ENCODE measurements around the gene MED12L.

MED12L gene

DNA sequence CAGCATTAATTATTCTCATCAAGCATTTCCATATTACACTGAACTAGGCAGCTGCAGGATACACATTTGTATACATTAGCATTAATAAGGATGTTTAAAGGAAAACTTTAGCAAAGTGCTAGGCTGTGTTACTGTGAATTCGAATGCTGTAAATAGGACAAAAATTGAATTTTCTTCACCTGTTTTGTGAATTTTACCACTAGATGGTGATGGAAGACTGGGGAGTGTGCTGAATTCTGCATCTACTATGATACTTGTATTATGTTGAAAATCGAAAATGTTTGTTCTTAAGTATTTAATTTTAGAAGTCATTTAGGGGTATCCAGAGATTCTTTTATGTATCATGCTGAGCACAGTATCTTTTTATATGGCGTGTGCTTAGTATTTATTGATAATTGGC lies 205.2 kb downstream of the MED12L start:
- in situ Hi-C loops (cut with HindIII; ENCODE audit: low pct_unique_long_range_greater_than_20kb, low sequenced_read_pairs) = no loop called here
- peak; percentile 19 to 70 for DNase-seq (ENCODE audit: low read depth in 1 of 2, low spot score in 1 of 2)

DNA sequence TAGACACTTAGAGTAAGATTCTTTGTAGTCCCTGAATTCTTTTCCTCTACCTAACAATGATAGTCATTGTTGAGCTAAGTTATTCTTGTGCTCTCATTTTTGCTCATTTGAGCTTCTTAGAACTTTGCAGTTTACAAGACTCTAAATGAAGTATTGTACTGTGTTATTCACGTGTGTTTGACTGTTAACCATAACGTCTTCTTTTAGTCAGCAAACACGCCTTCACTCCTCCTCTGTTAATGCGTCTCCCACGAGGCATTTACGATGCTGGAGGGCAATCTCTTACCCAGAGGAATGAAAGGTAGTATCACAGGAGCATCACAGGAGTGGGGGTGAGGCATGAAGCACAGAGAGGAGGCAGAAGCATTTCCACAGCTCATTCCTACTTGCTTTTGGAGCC lies 207.7 kb downstream of the MED12L start:
- in situ Hi-C loops (cut with HindIII; ENCODE audit: low pct_unique_long_range_greater_than_20kb, low sequenced_read_pairs) = no loop called here
- no peak for DNase-seq (ENCODE audit: low read depth in 1 of 2, low spot score in 1 of 2)
- no peak for TF ChIP-seq JUND (IDR thresholded peaks at IDR 0.05; ENCODE audit: low read depth)

More for the DNA sequence above, 205.2 kb downstream of the MED12L start:
- TF ChIP-seq JUND (IDR thresholded peaks at IDR 0.05; ENCODE audit: low read depth) = no peak

DNA sequence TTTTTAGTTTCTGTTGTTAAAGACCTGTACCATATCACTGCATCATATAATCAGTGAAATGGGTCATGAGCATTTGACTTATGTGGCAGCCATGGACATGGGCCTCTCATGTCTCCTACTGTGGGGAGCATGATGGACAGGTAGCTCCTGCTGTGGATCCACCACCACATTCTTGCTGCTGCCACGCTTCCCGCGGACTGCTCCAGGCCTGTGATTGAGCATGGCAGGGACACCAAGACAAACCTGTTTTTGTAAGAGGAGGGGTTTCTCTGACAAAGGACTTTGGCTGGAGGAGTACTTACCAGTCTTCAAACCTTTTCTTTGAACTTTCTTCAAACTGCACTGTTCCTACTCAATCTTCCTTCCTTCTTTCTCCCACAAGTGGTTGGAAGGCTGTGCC lies 210.8 kb downstream of the MED12L start:
- TF ChIP-seq JUND (IDR thresholded peaks at IDR 0.05; ENCODE audit: low read depth) = no peak
- in situ Hi-C loops (cut with HindIII; ENCODE audit: low pct_unique_long_range_greater_than_20kb, low sequenced_read_pairs) = no loop called here
- DNase-seq (ENCODE audit: low read depth in 1 of 2, low spot score in 1 of 2) = no peak

DNA sequence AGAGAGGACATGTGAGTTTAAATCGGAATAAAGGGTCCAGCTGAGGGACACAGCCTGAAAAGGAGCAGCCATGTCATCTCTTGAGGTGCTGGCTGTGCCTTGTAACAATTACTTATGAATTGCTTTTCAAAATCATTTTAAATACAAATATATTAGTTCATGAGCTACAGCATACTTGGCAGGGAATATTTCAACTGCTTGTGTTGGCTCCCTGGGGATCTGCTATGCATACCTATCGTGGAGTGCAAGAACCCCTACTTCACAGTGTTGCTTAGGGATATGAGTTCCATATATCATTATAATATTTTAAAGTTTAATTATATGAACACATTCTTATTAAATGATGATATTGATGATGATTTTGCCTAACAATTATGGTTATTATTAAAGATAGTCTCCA lies 212.0 kb downstream of the MED12L start:
- no peak for TF ChIP-seq JUND (IDR thresholded peaks at IDR 0.05; ENCODE audit: low read depth)
- DNase-seq (ENCODE audit: low read depth in 1 of 2, low spot score in 1 of 2) = no peak
- in situ Hi-C loops (cut with HindIII; ENCODE audit: low pct_unique_long_range_greater_than_20kb, low sequenced_read_pairs) = no loop called here

DNA sequence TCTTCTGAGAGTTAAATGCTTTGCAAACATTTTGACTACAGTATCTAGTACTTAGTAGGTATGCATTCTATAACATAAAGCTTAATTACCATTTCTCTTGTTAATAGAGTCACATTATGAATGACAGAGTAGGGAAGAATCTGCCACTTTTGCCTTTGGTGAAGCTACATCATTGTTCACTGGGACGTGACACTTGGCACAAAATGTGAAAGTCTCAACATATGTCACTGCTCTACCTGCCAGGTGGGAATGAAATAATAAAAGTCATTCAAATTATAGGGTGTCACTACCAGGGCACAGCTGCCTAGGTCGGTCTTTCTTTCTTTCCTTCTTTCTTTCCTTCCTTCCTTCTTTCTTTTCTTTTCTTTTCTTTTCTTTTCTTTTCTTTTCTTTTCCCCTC lies 213.5 kb downstream of the MED12L start:
- TF ChIP-seq JUND (IDR thresholded peaks at IDR 0.05; ENCODE audit: low read depth) = no peak
- no peak for DNase-seq (ENCODE audit: low read depth in 1 of 2, low spot score in 1 of 2)
- in situ Hi-C loops (cut with HindIII; ENCODE audit: low pct_unique_long_range_greater_than_20kb, low sequenced_read_pairs) = no loop called here

DNA sequence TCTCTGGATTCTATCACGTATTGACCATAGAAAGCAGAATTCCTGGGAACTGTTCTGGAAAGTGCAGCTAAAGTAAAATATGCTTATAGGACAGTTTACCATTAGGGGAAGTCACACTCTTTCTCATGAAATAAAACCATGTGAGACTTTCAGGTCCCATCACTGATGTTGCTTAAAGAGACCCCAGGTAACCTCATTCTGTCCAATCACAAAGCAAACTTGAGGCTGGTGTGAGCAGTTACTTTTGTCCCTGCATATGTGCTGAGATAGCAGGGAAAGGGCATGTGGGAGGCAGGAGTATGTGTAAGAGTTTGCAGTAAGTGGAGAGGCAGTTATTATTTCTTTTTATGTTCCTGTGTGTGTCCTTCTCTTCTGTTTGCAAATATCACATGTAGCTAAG lies 215.1 kb downstream of the MED12L start:
- TF ChIP-seq JUND (IDR thresholded peaks at IDR 0.05; ENCODE audit: low read depth) = no peak
- in situ Hi-C loops (cut with HindIII; ENCODE audit: low pct_unique_long_range_greater_than_20kb, low sequenced_read_pairs) = no loop called here
- DNase-seq (ENCODE audit: low read depth in 1 of 2, low spot score in 1 of 2) = no peak

DNA sequence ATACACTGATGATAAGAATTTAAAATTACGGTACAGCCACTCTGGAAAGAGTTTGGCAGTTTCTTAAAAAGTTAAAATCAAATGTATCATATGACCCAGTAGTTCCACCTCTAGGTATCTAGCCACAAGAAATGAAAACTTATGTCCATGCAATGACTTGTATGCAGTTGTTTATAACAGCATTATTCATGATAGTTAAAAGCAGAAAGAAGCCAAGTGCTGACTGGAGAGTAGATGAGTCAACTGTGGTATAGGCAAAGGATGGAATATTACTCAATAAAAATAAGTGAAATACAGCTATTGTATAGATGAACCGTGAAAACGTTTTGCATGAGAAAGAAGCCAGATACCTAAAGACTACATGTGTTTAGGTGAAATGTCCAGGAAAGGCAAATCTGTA lies 216.3 kb downstream of the MED12L start:
- no peak for TF ChIP-seq JUND (IDR thresholded peaks at IDR 0.05; ENCODE audit: low read depth)
- in situ Hi-C loops (cut with HindIII; ENCODE audit: low pct_unique_long_range_greater_than_20kb, low sequenced_read_pairs) = no loop called here
- no peak for DNase-seq (ENCODE audit: low read depth in 1 of 2, low spot score in 1 of 2)

DNA sequence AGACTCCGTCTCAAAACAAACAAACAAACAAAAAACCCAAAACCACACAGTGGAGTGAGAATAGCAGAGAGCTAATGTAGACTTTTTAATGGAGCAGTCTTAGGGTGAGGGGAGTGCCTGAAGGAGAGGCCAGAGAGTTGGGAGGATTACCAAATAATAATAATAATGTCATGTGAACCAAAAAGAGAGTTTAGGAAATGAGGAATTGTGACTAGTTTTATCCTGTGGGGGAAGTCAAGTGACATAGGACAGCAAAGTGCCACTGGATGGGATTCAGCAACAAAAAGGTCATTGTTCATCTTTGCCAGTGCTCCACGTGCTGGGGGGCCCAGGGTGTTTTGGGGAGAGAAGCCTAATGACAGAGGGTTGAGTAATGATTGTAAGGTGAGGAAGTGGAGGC lies 218.3 kb downstream of the MED12L start:
- in situ Hi-C loops (cut with HindIII; ENCODE audit: low pct_unique_long_range_greater_than_20kb, low sequenced_read_pairs) = no loop called here
- no peak for TF ChIP-seq JUND (IDR thresholded peaks at IDR 0.05; ENCODE audit: low read depth)
- no peak for DNase-seq (ENCODE audit: low read depth in 1 of 2, low spot score in 1 of 2)

DNA sequence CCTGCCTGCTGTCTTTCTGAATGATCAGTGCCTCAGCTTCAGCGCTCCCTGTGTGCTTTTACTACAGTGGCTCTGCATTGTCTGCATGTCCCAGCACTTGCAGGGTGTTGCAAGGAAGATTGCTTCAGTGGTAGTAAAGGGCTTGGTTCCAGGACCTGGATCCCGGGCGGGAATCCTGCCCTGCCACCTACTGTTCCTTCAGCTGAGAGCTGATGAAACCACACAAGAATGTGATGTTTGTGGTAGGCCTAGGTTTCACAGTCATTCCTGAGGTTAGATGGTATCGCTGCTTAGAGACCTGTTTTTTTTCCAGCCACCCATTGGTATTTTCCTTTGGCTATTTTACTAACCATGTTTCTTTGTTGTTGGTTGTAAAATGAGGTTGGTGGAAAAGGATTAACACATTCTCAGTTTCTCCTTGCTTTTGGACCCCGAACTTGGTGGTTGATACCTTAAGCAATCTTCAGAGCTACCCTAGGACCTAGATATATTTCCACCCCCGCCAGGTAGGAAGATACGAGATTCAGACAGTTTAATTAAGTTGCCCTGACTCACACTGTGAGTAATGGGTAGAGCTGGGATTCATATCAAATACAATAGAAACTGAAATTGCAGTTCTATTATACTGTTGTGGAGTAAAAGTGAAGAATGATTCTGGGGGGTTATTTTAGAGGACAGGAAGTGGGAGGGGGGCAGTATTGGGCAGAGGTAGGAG lies 219.8 kb downstream of the MED12L start:
- TF ChIP-seq JUND (IDR thresholded peaks at IDR 0.05; ENCODE audit: low read depth) = peak; percentile 97
- in situ Hi-C loops (cut with HindIII; ENCODE audit: low pct_unique_long_range_greater_than_20kb, low sequenced_read_pairs) = no loop called here
- DNase-seq (ENCODE audit: low read depth in 1 of 2, low spot score in 1 of 2) = peak; percentile 65 to 99

DNA sequence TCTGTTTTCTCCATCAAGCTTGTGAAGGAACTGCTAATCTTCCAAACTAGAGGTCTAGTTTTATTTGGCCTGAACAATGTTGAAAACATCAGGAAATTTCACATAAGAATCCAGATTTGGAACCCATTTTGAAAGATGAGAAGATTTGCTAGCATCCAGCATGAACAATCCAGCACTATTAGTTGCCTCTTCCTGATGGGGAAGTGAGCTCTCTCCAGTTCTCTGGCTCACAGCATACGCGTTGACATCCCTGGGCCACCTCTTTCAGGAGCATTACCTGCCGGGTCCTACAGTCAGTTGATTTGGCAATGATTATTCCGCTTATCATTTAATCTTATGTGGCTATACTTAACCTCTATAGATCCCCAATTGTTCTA lies 220.3 kb downstream of the MED12L start:
- peak in 1 of 2 experiments; percentile 38 for DNase-seq (ENCODE audit: low read depth in 1 of 2, low spot score in 1 of 2)
- TF ChIP-seq JUND (IDR thresholded peaks at IDR 0.05; ENCODE audit: low read depth) = no peak
- in situ Hi-C loops (cut with HindIII; ENCODE audit: low pct_unique_long_range_greater_than_20kb, low sequenced_read_pairs) = no loop called here

DNA sequence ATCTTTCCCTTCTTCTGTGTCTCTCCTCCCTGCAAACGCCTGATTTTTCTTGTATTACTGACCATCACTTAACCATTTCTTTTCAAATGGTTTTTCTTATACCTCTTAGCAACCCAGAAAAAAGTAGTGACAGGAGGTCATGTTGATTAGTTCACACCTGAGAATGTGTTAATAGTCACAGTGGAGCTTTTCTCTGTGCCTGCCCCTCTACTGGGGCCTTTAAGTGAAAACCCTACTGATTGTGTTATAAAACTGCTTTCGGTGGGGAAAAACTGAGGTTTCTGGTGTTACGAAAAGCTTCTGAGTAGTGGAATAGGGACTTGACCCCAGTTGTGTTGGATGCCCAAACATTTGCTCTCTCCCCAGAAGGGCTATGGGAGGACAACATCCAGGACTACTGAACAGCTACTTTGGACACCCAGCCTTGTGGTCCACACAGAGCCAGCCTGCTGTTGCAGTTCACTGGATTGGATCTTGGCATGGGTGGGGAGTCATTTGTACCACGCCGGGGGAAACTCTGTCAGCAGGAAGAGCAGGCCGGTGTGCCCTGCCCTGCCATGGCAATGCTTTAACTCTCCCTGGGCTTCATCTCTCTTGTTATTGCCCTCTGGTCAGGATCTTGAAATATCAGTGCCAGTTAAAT lies 220.8 kb downstream of the MED12L start:
- in situ Hi-C loops (cut with HindIII; ENCODE audit: low pct_unique_long_range_greater_than_20kb, low sequenced_read_pairs) = no loop called here
- DNase-seq (ENCODE audit: low read depth in 1 of 2, low spot score in 1 of 2) = peak in 1 of 2 experiments; percentile 38
- no peak for TF ChIP-seq JUND (IDR thresholded peaks at IDR 0.05; ENCODE audit: low read depth)

DNA sequence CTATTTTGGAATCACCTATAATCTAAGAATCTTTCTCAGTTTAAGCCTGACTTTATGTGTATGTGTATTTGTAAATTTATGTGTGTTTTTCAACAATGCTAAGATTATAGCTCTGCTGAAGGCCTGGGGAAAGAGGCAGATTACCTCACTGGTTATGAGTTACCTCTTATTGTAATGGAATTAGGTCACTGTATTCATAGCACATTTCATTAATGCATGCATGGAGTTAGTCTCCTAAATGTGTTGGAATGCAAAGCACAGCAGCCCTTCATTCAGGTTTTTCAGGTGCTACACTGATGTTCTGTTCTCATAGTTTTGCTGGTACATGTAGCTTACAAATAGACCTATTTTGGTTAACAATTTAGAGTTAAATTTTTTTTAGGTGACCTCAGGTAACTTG lies 221.7 kb downstream of the MED12L start:
- in situ Hi-C loops (cut with HindIII; ENCODE audit: low pct_unique_long_range_greater_than_20kb, low sequenced_read_pairs) = no loop called here
- TF ChIP-seq JUND (IDR thresholded peaks at IDR 0.05; ENCODE audit: low read depth) = no peak
- DNase-seq (ENCODE audit: low read depth in 1 of 2, low spot score in 1 of 2) = peak in 1 of 2 experiments; percentile 54

DNA sequence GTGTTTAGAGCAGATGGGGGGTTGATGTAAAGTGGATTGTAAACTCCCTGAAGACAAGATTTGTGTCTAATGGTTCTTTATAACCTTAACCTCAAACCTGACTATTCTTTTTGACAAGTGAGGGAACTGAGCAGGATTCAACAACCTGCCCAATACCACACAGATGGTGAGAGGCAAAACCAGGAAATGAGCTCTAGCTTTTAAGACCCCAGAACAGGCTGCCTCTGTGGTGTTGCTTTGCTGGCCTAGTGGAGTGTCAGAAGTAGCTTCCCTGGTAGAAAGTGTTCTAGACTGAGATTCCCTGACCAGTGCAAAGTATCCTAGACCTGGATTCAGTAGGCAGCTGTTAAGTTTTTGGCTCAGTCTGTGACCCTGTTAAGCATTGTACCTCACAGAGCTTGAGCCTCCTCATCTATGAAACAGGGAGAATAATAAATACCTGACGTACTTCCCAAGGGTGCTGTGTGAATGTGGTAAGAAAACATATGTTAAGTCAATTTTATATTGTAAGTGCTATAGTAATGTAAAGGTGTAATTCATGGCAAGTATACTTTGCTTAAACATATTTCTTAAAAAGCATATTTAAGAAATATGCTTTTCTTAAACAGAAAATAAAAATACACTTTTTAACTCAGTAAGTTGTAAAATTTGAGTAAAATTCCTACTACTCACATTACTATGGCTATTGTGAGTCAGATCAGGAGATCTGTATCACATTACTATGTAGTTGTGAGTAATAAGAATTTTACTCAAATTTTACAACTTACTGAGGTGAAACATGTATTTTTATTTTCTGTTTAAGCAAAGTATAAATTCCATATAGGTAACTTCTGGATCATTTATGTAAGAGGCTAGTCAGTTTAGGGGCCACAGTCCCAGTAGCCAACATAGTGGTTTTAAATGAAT lies 222.4 kb downstream of the MED12L start:
- TF ChIP-seq JUND (IDR thresholded peaks at IDR 0.05; ENCODE audit: low read depth) = no peak
- no peak for DNase-seq (ENCODE audit: low read depth in 1 of 2, low spot score in 1 of 2)
- in situ Hi-C loops (cut with HindIII; ENCODE audit: low pct_unique_long_range_greater_than_20kb, low sequenced_read_pairs) = no loop called here
